Measurements from ENCODE around the gene GRM4. TPM values are rescaled to one million over a fixed set of nuclear protein-coding genes. Genes with fewer than 3 reads are reported as not detected.
A peak's percentile ranks its signal among the peaks of the same experiment; 100 is the strongest.

Gene GRM4
- total RNA-seq, 1 experiment from 2014 or later, result not detected

GRCh38 chr6:34161857-34162515 lies 16.1 kb upstream of the GRM4 start:
- Histone ChIP-seq H3K36me3 (ENCODE audit: low read depth) (no peaks in the 10 kb centered on the region), H3K4me3 (no peak overlapping the region), H3K4me1 (replicated peaks; ENCODE audit: insufficient read depth) (no peaks in the 10 kb centered on the region; the same call in 1 of the 2 replicates), H3K27me3 (ENCODE audit: insufficient read depth, low read depth) (no peaks in the 10 kb centered on the region; the same call in 1 of the 2 replicates), H4K20me1 (ENCODE audit: insufficient read depth) (no peaks in the 10 kb centered on the region), H2AFZ (no peak overlapping the region), H3K9me3 (ENCODE audit: insufficient read depth, low read depth) (no peaks in the 10 kb centered on the region), H3K27ac (no peak overlapping the region), H3K9me2 (ENCODE audit: insufficient read depth) (no peaks in the 10 kb centered on the region), H3F3A (ENCODE audit: insufficient read depth, low read depth) (peaks cover 13% of the 10 kb centered on the region; the same call in 1 of the 2 replicates), H3K4me2 (0 out of 2 replicates have a peak overlapping the region, but pooled peaks have one; percentile 8), H3K79me2 (ENCODE audit: low read depth) (no peaks in the 10 kb centered on the region)
- CTCF ChIA-PET, result no interaction called here
- no TSS peak for BruUV-seq (replicated peaks)
- no peak for TF ChIP-seq CTCF (conservative IDR thresholded peaks at IDR 0.05)
- no peak for TF ChIP-seq EZH2 (IDR thresholded peaks at IDR 0.05; ENCODE audit: low read depth)
- intact Hi-C loops (cut with micrococcal nuclease; ENCODE audit: unreplicated experiment), result loop anchor here (2.0 to 5.0 kb wide), 2 partner anchors 253 to 445 kb away; no protein-coding TSS in a partner anchor
- POLR2A ChIA-PET (ENCODE audit: unreplicated experiment), result no interaction called here
- no peak for DNase-seq

- TF ChIP-seq CTCF (conservative IDR thresholded peaks at IDR 0.05) (no peak), EZH2 (IDR thresholded peaks at IDR 0.05; ENCODE audit: low read depth) (no peak)
- no peak for DNase-seq
- no TSS peak for BruUV-seq (replicated peaks)
- Histone ChIP-seq H3K4me2 (no peak overlapping the region), H3K27me3 (ENCODE audit: insufficient read depth, low read depth) (no peaks in the 10 kb centered on the region; the same call in 1 of the 2 replicates), H3K9me2 (ENCODE audit: insufficient read depth) (no peaks in the 10 kb centered on the region), H4K20me1 (ENCODE audit: insufficient read depth) (no peaks in the 10 kb centered on the region), H2AFZ (no peak overlapping the region), H3K9me3 (ENCODE audit: insufficient read depth, low read depth) (no peaks in the 10 kb centered on the region), H3K36me3 (ENCODE audit: low read depth) (no peaks in the 10 kb centered on the region), H3K79me2 (ENCODE audit: low read depth) (no peaks in the 10 kb centered on the region), H3K27ac (no peak overlapping the region), H3K4me1 (replicated peaks; ENCODE audit: insufficient read depth) (no peaks in the 10 kb centered on the region; the same call in 1 of the 2 replicates), H3F3A (ENCODE audit: insufficient read depth, low read depth) (peaks cover 13% of the 10 kb centered on the region; the same call in 1 of the 2 replicates), H3K4me3 (no peak overlapping the region)
- CTCF ChIA-PET, result no interaction called here
- intact Hi-C loops (cut with micrococcal nuclease; ENCODE audit: unreplicated experiment), result loop anchor here (5.0 kb wide), 1 partner anchor 447 kb away; no protein-coding TSS in a partner anchor
- POLR2A ChIA-PET (ENCODE audit: unreplicated experiment), result no interaction called here
Observed at GRCh38 chr6:34159844-34160243, 14.0 kb upstream of the GRM4 start.

- Histone ChIP-seq H3K27me3 (ENCODE audit: insufficient read depth, low read depth) (peaks cover 7% of the 10 kb centered on the region), H3K27ac (no peak overlapping the region), H3K4me1 (replicated peaks; ENCODE audit: insufficient read depth) (no peaks in the 10 kb centered on the region; the same call in 1 of the 2 replicates), H3F3A (ENCODE audit: insufficient read depth, low read depth) (peaks cover 13% of the 10 kb centered on the region; the same call in 1 of the 2 replicates), H3K9me3 (ENCODE audit: insufficient read depth, low read depth) (no peaks in the 10 kb centered on the region), H4K20me1 (ENCODE audit: insufficient read depth) (no peaks in the 10 kb centered on the region), H3K36me3 (ENCODE audit: low read depth) (no peaks in the 10 kb centered on the region), H3K4me2 (no peak overlapping the region), H3K9me2 (ENCODE audit: insufficient read depth) (no peaks in the 10 kb centered on the region), H3K79me2 (ENCODE audit: low read depth) (no peaks in the 10 kb centered on the region), H2AFZ (no peak overlapping the region), H3K4me3 (no peak overlapping the region)
- POLR2A ChIA-PET (ENCODE audit: unreplicated experiment), result interaction anchor here (0.7 kb wide), 1 partner anchor 841 kb away, joined by 3 read pairs; no protein-coding TSS in a partner anchor
- no peak for TF ChIP-seq EZH2 (IDR thresholded peaks at IDR 0.05; ENCODE audit: low read depth)
- TF ChIP-seq CTCF (conservative IDR thresholded peaks at IDR 0.05), result no peak
- intact Hi-C loops (cut with micrococcal nuclease; ENCODE audit: unreplicated experiment), result no loop called here
- CTCF ChIA-PET, result no interaction called here
- no peak for DNase-seq
- no TSS peak for BruUV-seq (replicated peaks)
Observed at GRCh38 chr6:34158876-34159275, 13.0 kb upstream of the GRM4 start.

Data from PC-9 (cell line).